Right lobe of liver (tissue), 6 donors: ENCODE data around the gene GTF2H3. TPM values are rescaled to one million over a fixed set of nuclear protein-coding genes. Genes with fewer than 3 reads are reported as not detected.

Experiments used
- ATAC-seq, 4 donors: fragments of 200-7000 bp; cut with Tn5 transposase; one replicate each; pipeline ENCODE4 v1.9.1; 2020; ENCODE audit warnings: mild to moderate bottlenecking in 4 of 4, moderate library complexity in 4 of 4
- DNase-seq, 3 donors: peaks; one replicate each; pipeline ENCODE4 v3.0.0-alpha.2; 2020
- H3K27ac ChIP-seq, 3 donors: fragments of 200-600 bp; one replicate each; pipeline ENCODE4 v1.8.0; 2022
- H3K27me3 ChIP-seq, 2 donors: fragments of 200-600 bp; one replicate each; pipeline ENCODE4 v1.8.0; 2022
- H3K36me3 ChIP-seq, 4 donors: fragments of 200-600 bp; sonication (generic) in 1 of 4; one replicate each; pipeline versions ENCODE4 v1.5.1 to v1.8.0; 2017 to 2022; ENCODE audit warnings: control low read depth in 1 of 4
- H3K4me1 ChIP-seq, 4 donors: fragments of 200-600 bp; sonication (generic) in 1 of 4; one replicate each; pipeline versions ENCODE4 v1.5.1 to v1.8.0; 2017 to 2022; ENCODE audit warnings: control low read depth in 1 of 4
- H3K4me3 ChIP-seq, 3 donors: fragments of 200-600 bp; one replicate each; pipeline ENCODE4 v1.8.0; 2022
- H3K9me3 ChIP-seq, 4 donors: fragments of 200-600 bp; sonication (generic) in 1 of 4; one replicate each; pipeline versions ENCODE4 v1.5.1 to v1.8.0; 2017 to 2022; ENCODE audit warnings: control low read depth in 1 of 4
- CTCF ChIP-seq, 4 donors: fragments of 200-600 bp in 3 of 4; fragments of 450-650 bp in 1 of 4; IDR thresholded peaks; one replicate each; pipeline versions ENCODE4 v1.5.1 to v1.8.0; 2016 to 2022; ENCODE audit warnings: antibody characterized with exemption in 4 of 4, mild to moderate bottlenecking in 2 of 4
- POLR2A ChIP-seq: fragments of 450-650 bp; IDR thresholded peaks from one replicate; pipeline ENCODE4 v1.6.1; 2017; ENCODE audit warnings: antibody characterized with exemption, mild to moderate bottlenecking
- WGBS: methylation state at CpG from one replicate; pipeline ENCODE4 v1.1.6; 2018; ENCODE audit warnings: low coverage, low lambda C conversion rate; ENCODE audit not compliant: insufficient coverage; ENCODE audit errors: missing lambda C conversion rate; 5-methylcytosine and 5-hydroxymethylcytosine counted together
- intact Hi-C, 2 donors: fragments of 100-400 bp; cut with DNase I; formaldehyde crosslinking; loops; one replicate each; pipeline versions ENCODE4 v1.11.2 to v1.14.1; 2022
- long read RNA-seq: library from polyadenylated mRNA; unstranded; transcript quantifications from one replicate; pipeline ENCODE4 v2.0.0, GENCODE V29; 2019
- total RNA-seq, 6 experiments: library from RNA; depleted of rRNA in 2 of 6; stranded (reverse); fragments of >200 nt in 2 of 6; fragmentation: NEBNext Ultra II Directional in 3 of 6; extraction: Animal tissue kit (Norgen Biotek cat#: 25700) in 3 of 6; gene quantifications; one replicate each; pipeline versions ENCODE4 v1.1.0 to v1.2.4, GENCODE V29; 2016 to 2023
- donor health status: DM: no; HTN: yes; CAD: no.
- donor health status: DM: no; HTN: no; CAD: no.
- donor health status: DM: no; HTN: no; CAD: no.
- donor health status: DM: no; HTN: yes; CAD: no.
- donor health status: DM: no; HTN: yes; CAD: no.

Gene GTF2H3
- 10 to 100 TPM; 10.9 to 15.6 (median 13.9) TPM for total RNA-seq
- long read RNA-seq: 0 reads

GRCh38 chr12:123633379-123634141, at the start of gene GTF2H3, which contains the start of gene EIF2B1:
Gene GTF2H3 (plus strand): TSS chr12:123633829. CDS start chr12:123633860, 31 bp downstream.
Gene EIF2B1 (minus strand): TSS chr12:123633686. CDS start chr12:123633557, 129 bp downstream.
- intact Hi-C loops: no loop called here
- 0% methylated on average over 23 of the region's 52 CpGs for WGBS

GRCh38 chr12:123591702-123592481, 41.7 kb upstream of the GTF2H3 start:
- TF ChIP-seq POLR2A: no peak
- Histone ChIP-seq H3K27me3 (no peaks in the 10 kb centered on the region), H3K36me3 (peaks cover 0 to 84% (median 34%) of the 10 kb centered on the region in 4 donors), H3K4me3 (no peak overlapping the region), H3K4me1 (peaks cover 0 to 60% (median 18%) of the 10 kb centered on the region in 4 donors), H3K27ac (peak overlapping the region in 1 of 3 donors; percentile 57), H3K9me3 (no peaks in the 10 kb centered on the region)
- peak; percentile 43 to 86 (median 54) for ATAC-seq
- intact Hi-C loops: no loop called here
- WGBS: 82% methylated on average over 8 of the region's 8 CpGs
- DNase-seq: peak in 1 of 3 donors; percentile 25

More at GRCh38 chr12:123633379-123634141, at the start of gene GTF2H3, which contains the start of gene EIF2B1:
- H3K27me3 ChIP-seq: no peaks in the 10 kb centered on the region
- H3K27ac ChIP-seq: peak within 1 kb of the TSS; percentile 25 to 64 (median 62)
- TF ChIP-seq POLR2A (peak; percentile 82), CTCF (IDR thresholded peaks at IDR 0.05) (no peak)
- H3K36me3 ChIP-seq: peaks cover 0 to 29% (median 8%) of the 10 kb centered on the region in 4 donors
- H3K4me1 ChIP-seq: peaks cover 0 to 10% (median 5%) of the 10 kb centered on the region in 4 donors
- no peaks in the 10 kb centered on the region for H3K9me3 ChIP-seq
- ATAC-seq (peak; percentile 98 to 100 (median 100)), DNase-seq (peak; percentile 95 to 96 (median 95))
- H3K4me3 ChIP-seq: peak within 1 kb of the TSS; percentile 89 to 96 (median 91)

- intact Hi-C loops: no loop called here
- Histone ChIP-seq H3K4me3 (no peak overlapping the region), H3K9me3 (no peaks in the 10 kb centered on the region), H3K27me3 (no peaks in the 10 kb centered on the region), H3K4me1 (peaks cover 0 to 40% (median 18%) of the 10 kb centered on the region in 4 donors), H3K36me3 (peaks cover 0 to 63% (median 14%) of the 10 kb centered on the region in 4 donors), H3K27ac (peak overlapping the region in 1 of 3 donors; percentile 29)
- ATAC-seq: peak; percentile 48 to 85 (median 80)
- DNase-seq: peak in 1 of 3 donors; percentile 38
- TF ChIP-seq CTCF (IDR thresholded peaks at IDR 0.05): no peak
- no peak for TF ChIP-seq POLR2A
Observed at GRCh38 chr12:123595729-123596128, 37.9 kb upstream of the GTF2H3 start.

- Histone ChIP-seq H3K36me3 (peaks cover 0 to 50% (median 10%) of the 10 kb centered on the region in 4 donors), H3K9me3 (no peaks in the 10 kb centered on the region), H3K4me3 (no peak overlapping the region), H3K27me3 (no peaks in the 10 kb centered on the region), H3K27ac (no peak overlapping the region), H3K4me1 (peaks cover 0 to 28% (median 9%) of the 10 kb centered on the region in 4 donors)
- intact Hi-C loops: no loop called here
- 78% methylated on average over 3 of the region's 3 CpGs for WGBS
- TF ChIP-seq POLR2A (no peak), CTCF (IDR thresholded peaks at IDR 0.05) (no peak)
- DNase-seq: no peak
- ATAC-seq: no peak
Observed at GRCh38 chr12:123597100-123597499, 36.5 kb upstream of the GTF2H3 start.
